Measurements from ENCODE around the gene CACNA1E. TPM values are rescaled to one million over a fixed set of nuclear protein-coding genes. Genes with fewer than 3 reads are reported as not detected.

CACNA1E gene
- total and polyA plus RNA-seq, 2 donors (not counting 1 experiment from before 2014, with no cell fraction given) = 0.37 to 0.40 TPM

DNA sequence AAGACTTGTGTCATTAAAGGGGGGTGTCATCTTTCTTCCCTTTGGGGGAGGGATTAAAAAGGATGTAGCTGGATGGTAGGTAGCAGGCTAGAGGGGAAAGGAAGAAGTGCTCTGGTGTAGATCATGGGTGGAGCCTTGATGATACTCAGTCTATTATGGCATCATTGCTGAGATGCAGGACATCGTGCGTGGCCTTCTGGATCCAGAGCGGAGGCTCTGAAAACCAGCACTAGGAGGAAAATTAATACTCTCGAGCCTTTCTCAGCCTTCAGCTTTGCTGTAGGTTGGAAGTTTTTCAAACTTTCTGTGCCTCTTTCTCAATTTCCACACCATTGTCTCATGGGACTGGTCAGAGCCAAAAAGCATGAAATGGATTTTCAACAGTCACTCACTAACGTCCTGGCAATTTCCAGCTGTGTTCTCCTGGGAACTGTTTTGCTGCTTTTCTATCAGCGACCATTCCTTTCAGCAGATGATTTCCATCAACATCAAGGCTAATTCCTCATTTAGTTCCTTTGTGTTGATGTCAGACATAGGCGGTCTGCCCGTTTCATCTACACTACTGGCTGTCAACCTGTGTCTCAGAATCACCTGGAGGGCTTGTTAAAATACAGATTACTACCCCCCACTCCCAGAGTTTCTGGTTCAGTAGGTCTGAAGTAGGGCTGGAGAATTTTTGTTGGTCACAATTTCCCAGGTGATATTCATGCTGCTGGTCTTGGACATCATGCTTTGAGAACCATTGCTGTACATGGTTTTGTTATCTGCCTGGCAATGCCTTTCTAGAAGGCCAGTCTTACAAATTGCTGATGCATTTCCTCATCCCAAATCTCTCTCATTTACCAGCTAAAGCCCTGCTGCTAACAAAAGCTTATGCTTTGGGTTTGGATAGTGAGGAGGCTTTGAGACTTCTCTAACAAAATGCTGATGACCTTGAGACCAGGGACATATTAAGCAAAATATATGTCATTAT is 7.7 kb downstream of the CACNA1E start:
- no peak overlapping the region for H3K4me2 ChIP-seq (replicated peaks; ENCODE audit: low read depth, low read length, poor library complexity, severe bottlenecking)
- no peaks in the 10 kb centered on the region for H4K20me1 ChIP-seq (ENCODE audit: control insufficient read depth, insufficient read depth, low read length, poor library complexity, severe bottlenecking)
- H3K9ac ChIP-seq (ENCODE audit: low read length) = no peak overlapping the region
- peaks cover 0 to 27% (median 12%) of the 10 kb centered on the region in 4 experiments for H3K27me3 ChIP-seq (replicated peaks in 1 of 4; ENCODE audit: control extremely low read depth in 1 of 4, control insufficient read depth in 3 of 4, insufficient read depth in 4 of 4, low read length in 3 of 4)
- POLR2A ChIA-PET = no interaction called here
- CTCF ChIA-PET = interaction anchor here (2.1 kb wide), 1 partner anchor 12 kb away, joined by 6 read pairs; no protein-coding TSS in a partner anchor
- no peak overlapping the region for H3K27ac ChIP-seq (ENCODE audit: low read length in 2 of 2)
- H3K4me1 Mint-ChIP-seq = peaks cover 4% of the 10 kb centered on the region
- H3K4me1 ChIP-seq (ENCODE audit: control insufficient read depth in 2 of 2, insufficient read depth in 2 of 2, low read length in 2 of 2) = peaks cover 2 to 3% of the 10 kb centered on the region in 2 donors
- no peak overlapping the region for H2AFZ ChIP-seq (ENCODE audit: insufficient read depth, low read depth, low read length, poor library complexity, severe bottlenecking)
- ATAC-seq (ENCODE audit: low read depth) = no peak
- TF ChIP-seq, protein P1, sequence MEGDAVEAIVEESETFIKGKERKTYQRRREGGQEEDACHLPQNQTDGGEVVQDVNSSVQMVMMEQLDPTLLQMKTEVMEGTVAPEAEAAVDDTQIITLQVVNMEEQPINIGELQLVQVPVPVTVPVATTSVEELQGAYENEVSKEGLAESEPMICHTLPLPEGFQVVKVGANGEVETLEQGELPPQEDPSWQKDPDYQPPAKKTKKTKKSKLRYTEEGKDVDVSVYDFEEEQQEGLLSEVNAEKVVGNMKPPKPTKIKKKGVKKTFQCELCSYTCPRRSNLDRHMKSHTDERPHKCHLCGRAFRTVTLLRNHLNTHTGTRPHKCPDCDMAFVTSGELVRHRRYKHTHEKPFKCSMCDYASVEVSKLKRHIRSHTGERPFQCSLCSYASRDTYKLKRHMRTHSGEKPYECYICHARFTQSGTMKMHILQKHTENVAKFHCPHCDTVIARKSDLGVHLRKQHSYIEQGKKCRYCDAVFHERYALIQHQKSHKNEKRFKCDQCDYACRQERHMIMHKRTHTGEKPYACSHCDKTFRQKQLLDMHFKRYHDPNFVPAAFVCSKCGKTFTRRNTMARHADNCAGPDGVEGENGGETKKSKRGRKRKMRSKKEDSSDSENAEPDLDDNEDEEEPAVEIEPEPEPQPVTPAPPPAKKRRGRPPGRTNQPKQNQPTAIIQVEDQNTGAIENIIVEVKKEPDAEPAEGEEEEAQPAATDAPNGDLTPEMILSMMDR (IDR thresholded peaks at IDR 0.05) = no peak
- no peak for TF ChIP-seq EZH2 (IDR thresholded peaks at IDR 0.05; ENCODE audit: borderline replicate concordance, insufficient read depth, low read depth, low read length, poor library complexity, severe bottlenecking)
- 86% methylated on average over 5 of the region's 8 CpGs for WGBS (ENCODE audit: insufficient coverage)
- peaks cover 59% of the 10 kb centered on the region for H3K27me3 Mint-ChIP-seq
- H3K9me3 ChIP-seq (ENCODE audit: control extremely low read depth in 1 of 3, control insufficient read depth in 2 of 3, insufficient read depth in 1 of 3, low read length in 2 of 3) = peaks cover 0 to under 1% (median 0%) of the 10 kb centered on the region in 3 donors
- no peaks in the 10 kb centered on the region for H3K36me3 ChIP-seq (replicated peaks in 1 of 2; ENCODE audit: control extremely low read depth in 1 of 2, control insufficient read depth in 1 of 2, extremely low read depth in 1 of 2, insufficient read depth in 2 of 2, low read length in 1 of 2)
- no peak overlapping the region for H3K4me3 ChIP-seq (ENCODE audit: control extremely low read depth in 1 of 5, extremely low read depth in 1 of 5, insufficient read depth in 1 of 5, low read depth in 2 of 5, low read length in 4 of 5)
- H3K9me3 Mint-ChIP-seq (ENCODE audit: insufficient read depth) = no peaks in the 10 kb centered on the region
- DNase-seq = no peak
- H3K4me3 Mint-ChIP-seq = no peak overlapping the region
- H3K27ac Mint-ChIP-seq = no peak overlapping the region
- intact Hi-C loops (cut with micrococcal nuclease) = no loop called here
- no peaks in the 10 kb centered on the region for H3K79me2 ChIP-seq (ENCODE audit: control insufficient read depth, insufficient read depth, low read length)

- Mint-ChIP-seq H3K9me3 (ENCODE audit: insufficient read depth) (no peaks in the 10 kb centered on the region), H3K4me3 (no peak overlapping the region), H3K4me1 (no peaks in the 10 kb centered on the region), H3K27ac (no peak overlapping the region), H3K27me3 (peaks cover 51% of the 10 kb centered on the region)
- no peak overlapping the region for H3K9ac ChIP-seq (ENCODE audit: low read length)
- H3K79me2 ChIP-seq (ENCODE audit: control insufficient read depth, insufficient read depth, low read length) = no peaks in the 10 kb centered on the region
- DNase-seq = no peak
- no peaks in the 10 kb centered on the region for H3K9me3 ChIP-seq (ENCODE audit: control extremely low read depth in 1 of 3, control insufficient read depth in 2 of 3, insufficient read depth in 1 of 3, low read length in 2 of 3)
- no peak overlapping the region for H2AFZ ChIP-seq (ENCODE audit: insufficient read depth, low read depth, low read length, poor library complexity, severe bottlenecking)
- H3K36me3 ChIP-seq (replicated peaks in 1 of 2; ENCODE audit: control extremely low read depth in 1 of 2, control insufficient read depth in 1 of 2, extremely low read depth in 1 of 2, insufficient read depth in 2 of 2, low read length in 1 of 2) = no peaks in the 10 kb centered on the region
- H3K27me3 ChIP-seq (replicated peaks in 1 of 4; ENCODE audit: control extremely low read depth in 1 of 4, control insufficient read depth in 3 of 4, insufficient read depth in 4 of 4, low read length in 3 of 4) = peaks cover 0 to 18% (median 9%) of the 10 kb centered on the region in 4 experiments
- POLR2A ChIA-PET = no interaction called here
- no peak overlapping the region for H3K27ac ChIP-seq (ENCODE audit: low read length in 2 of 2)
- 87% methylated on average over 2 of the region's 3 CpGs for WGBS (ENCODE audit: insufficient coverage)
- no peaks in the 10 kb centered on the region for H3K4me1 ChIP-seq (ENCODE audit: control insufficient read depth in 2 of 2, insufficient read depth in 2 of 2, low read length in 2 of 2)
- CTCF ChIA-PET = interaction anchor here (1.3 to 2.1 kb wide), 2 partner anchors 14 to 561 kb away, joined by 3 to 6 read pairs; no protein-coding TSS in a partner anchor
- intact Hi-C loops (cut with micrococcal nuclease) = no loop called here
- no peak for TF ChIP-seq EZH2 (IDR thresholded peaks at IDR 0.05; ENCODE audit: borderline replicate concordance, insufficient read depth, low read depth, low read length, poor library complexity, severe bottlenecking)
- TF ChIP-seq, protein P1 (IDR thresholded peaks at IDR 0.05) = no peak
- no peak overlapping the region for H3K4me3 ChIP-seq (ENCODE audit: control extremely low read depth in 1 of 5, extremely low read depth in 1 of 5, insufficient read depth in 1 of 5, low read depth in 2 of 5, low read length in 4 of 5)
- ATAC-seq (ENCODE audit: low read depth) = no peak
- H3K4me2 ChIP-seq (replicated peaks; ENCODE audit: low read depth, low read length, poor library complexity, severe bottlenecking) = no peak overlapping the region
- no peaks in the 10 kb centered on the region for H4K20me1 ChIP-seq (ENCODE audit: control insufficient read depth, insufficient read depth, low read length, poor library complexity, severe bottlenecking)
Measured at GRCh38 chr1:181493166-181493565, 9.8 kb downstream of the CACNA1E start.
